Endothelial cell of hepatic sinusoid (primary cell): ENCODE measurements around the gene SP100.

Source experiments
- in situ Hi-C: cut with HindIII; loops from 2 replicates; pipeline ENCODE4 v1.10.0; 2017; ENCODE audit warnings: low sequenced_read_pairs

SP100 gene

GRCh38 chr2:230521386-230521785 is 105.4 kb downstream of the SP100 start:
- in situ Hi-C loops, result no loop called here

- in situ Hi-C loops, result no loop called here
Measured at GRCh38 chr2:230525682-230526081, 109.7 kb downstream of the SP100 start.

- in situ Hi-C loops, result no loop called here
Measured at GRCh38 chr2:230537531-230537976, 121.6 kb downstream of the SP100 start.

- in situ Hi-C loops, result no loop called here
Measured at GRCh38 chr2:230540332-230540731, 124.3 kb downstream of the SP100 start.

- in situ Hi-C loops, result no loop called here
Measured at GRCh38 chr2:230541934-230542380, 126.0 kb downstream of the SP100 start.

GRCh38 chr2:230542751-230543150 is 126.8 kb downstream of the SP100 start:
- in situ Hi-C loops, result no loop called here

- in situ Hi-C loops, result no loop called here
Measured at GRCh38 chr2:230552181-230552580, 136.2 kb downstream of the SP100 start.

GRCh38 chr2:230557065-230557464 is 141.1 kb downstream of the SP100 start:
- in situ Hi-C loops, result no loop called here

GRCh38 chr2:230564805-230565779 is 149.1 kb downstream of the SP100 start:
- in situ Hi-C loops, result no loop called here

- in situ Hi-C loops, result no loop called here
Measured at GRCh38 chr2:230569298-230569697, 153.3 kb downstream of the SP100 start.

GRCh38 chr2:230570987-230571386 is 155.0 kb downstream of the SP100 start:
- in situ Hi-C loops, result no loop called here

GRCh38 chr2:230575642-230576324 is 159.8 kb downstream of the SP100 start:
- in situ Hi-C loops, result no loop called here

GRCh38 chr2:230577114-230577513 is 161.1 kb downstream of the SP100 start:
- in situ Hi-C loops, result no loop called here

GRCh38 chr2:230578106-230578505 is 162.1 kb downstream of the SP100 start:
- in situ Hi-C loops, result no loop called here

GRCh38 chr2:230582851-230583283 is 166.9 kb downstream of the SP100 start:
- in situ Hi-C loops, result no loop called here

- in situ Hi-C loops, result no loop called here
Measured at GRCh38 chr2:230583581-230583980, 167.6 kb downstream of the SP100 start.

GRCh38 chr2:230586328-230586982 is 170.5 kb downstream of the SP100 start:
- in situ Hi-C loops, result no loop called here

GRCh38 chr2:230589025-230589424 is 173.0 kb downstream of the SP100 start:
- in situ Hi-C loops, result no loop called here

GRCh38 chr2:230589497-230590015 is 173.6 kb downstream of the SP100 start:
- in situ Hi-C loops, result no loop called here

GRCh38 chr2:230590333-230590732 is 174.3 kb downstream of the SP100 start:
- in situ Hi-C loops, result no loop called here

GRCh38 chr2:230591850-230592249 is 175.8 kb downstream of the SP100 start:
- in situ Hi-C loops, result no loop called here
